CD14-positive monocyte (primary cell): ENCODE results near the gene UGT2B10. TPM values are rescaled to one million over a fixed set of nuclear protein-coding genes. Genes with fewer than 3 reads are reported as not detected.
"Not testable (repeated sequence)": the region's sequence is repeated elsewhere in the genome, so short reads cannot be mapped to it uniquely, and the experiment has no call there.

ENCODE experiments used
- DNase-seq, 3 donors: peaks; one replicate each; pipeline ENCODE4 v3.0.0-alpha.2; 2011 to 2022
- H2AFZ ChIP-seq: 2 replicates; pipeline ENCODE4 v1.6.0; 2012; ENCODE audit warnings: mild to moderate bottlenecking, low read depth, low read length, inconsistent platforms; ENCODE audit not compliant: insufficient read depth, poor library complexity, severe bottlenecking
- H3K27ac ChIP-seq, 2 donors: 1 replicate in 1 of 2; 2 replicates in 1 of 2; pipeline ENCODE4 v1.5.1; 2012 to 2013; ENCODE audit warnings: low read length in 2 of 2, control low read depth in 1 of 2, inconsistent platforms in 1 of 2, low read depth in 1 of 2, mild to moderate bottlenecking in 1 of 2
- H3K27me3 ChIP-seq, 2 donors: one replicate each; pipeline versions ENCODE4 v1.6.0 to v1.6.1; 2011 to 2013; ENCODE audit warnings: low read length in 2 of 2; ENCODE audit not compliant: control insufficient read depth in 2 of 2, insufficient read depth in 2 of 2
- H3K36me3 ChIP-seq, 2 donors: replicated peaks in 1 of 2; 1 replicate in 1 of 2; 2 replicates in 1 of 2; pipeline versions ENCODE4 v1.5.1 to v1.6.1; 2012 to 2013; ENCODE audit warnings: low read length in 2 of 2, control low read depth in 1 of 2, inconsistent platforms in 1 of 2, mild to moderate bottlenecking in 1 of 2; ENCODE audit not compliant: insufficient read depth in 2 of 2, control insufficient read depth in 1 of 2
- H3K4me1 ChIP-seq, 2 donors: 1 replicate in 1 of 2; 2 replicates in 1 of 2; pipeline versions ENCODE4 v1.5.1 to v1.6.1; 2012 to 2013; ENCODE audit warnings: low read length in 2 of 2, control low read depth in 1 of 2, inconsistent platforms in 1 of 2, mild to moderate bottlenecking in 1 of 2, moderate library complexity in 1 of 2; ENCODE audit not compliant: insufficient read depth in 2 of 2, control insufficient read depth in 1 of 2
- H3K4me2 ChIP-seq: replicated peaks from 2 replicates; pipeline ENCODE3; 2012; ENCODE audit warnings: low read length, moderate library complexity, mild to moderate bottlenecking; ENCODE audit not compliant: poor library complexity, severe bottlenecking; ENCODE audit errors: extremely low read depth
- H3K4me3 ChIP-seq, 3 experiments: fragments of 200-600 bp in 1 of 3; sonication (generic) in 1 of 3; replicated peaks in 1 of 3; 1 replicate in 2 of 3; 2 replicates in 1 of 3; pipeline ENCODE4 v1.5.1; 2011 to 2013; ENCODE audit warnings: low read length in 3 of 3, mild to moderate bottlenecking in 3 of 3, control low read depth in 2 of 3, low read depth in 2 of 3, inconsistent platforms in 1 of 3, moderate library complexity in 1 of 3
- H3K79me2 ChIP-seq: 2 replicates; pipeline ENCODE4 v1.6.0; 2012; ENCODE audit warnings: mild to moderate bottlenecking, control low read depth, inconsistent platforms, low read length, moderate library complexity; ENCODE audit not compliant: insufficient read depth
- H3K9ac ChIP-seq: 2 replicates; pipeline ENCODE4 v1.6.0; 2017; ENCODE audit warnings: low read length, mild to moderate bottlenecking; ENCODE audit not compliant: insufficient read depth, poor library complexity, severe bottlenecking
- H3K9me3 ChIP-seq, 2 donors: replicated peaks in 1 of 2; 1 replicate in 1 of 2; 2 replicates in 1 of 2; pipeline versions ENCODE4 v1.5.1 to v1.6.1; 2012 to 2013; ENCODE audit warnings: low read length in 2 of 2, control low read depth in 1 of 2; ENCODE audit not compliant: control insufficient read depth in 1 of 2, insufficient read depth in 1 of 2
- H4K20me1 ChIP-seq: 2 replicates; pipeline ENCODE4 v1.6.0; 2012; ENCODE audit warnings: mild to moderate bottlenecking, low read length, control low read depth, moderate library complexity; ENCODE audit not compliant: insufficient read depth
- H3K27ac Mint-ChIP-seq, 7 donors: one replicate each; pipeline ENCODE4 v1.8.0; 2020; ENCODE audit warnings: mild to moderate bottlenecking in 7 of 7, mixed read lengths in 7 of 7, moderate library complexity in 6 of 7, inconsistent platforms in 2 of 7
- H3K27me3 Mint-ChIP-seq, 3 donors: one replicate each; pipeline ENCODE4 v1.8.0; 2021 to 2022; ENCODE audit warnings: low read depth in 3 of 3, mild to moderate bottlenecking in 3 of 3, mixed read lengths in 3 of 3, moderate library complexity in 3 of 3, inconsistent platforms in 1 of 3
- H3K36me3 Mint-ChIP-seq, 2 donors: one replicate each; pipeline ENCODE4 v1.8.0; 2020; ENCODE audit warnings: mixed read lengths in 2 of 2, inconsistent platforms in 1 of 2, mild to moderate bottlenecking in 1 of 2
- H3K4me1 Mint-ChIP-seq: one replicate; pipeline ENCODE4 v1.8.0; 2020; ENCODE audit warnings: mild to moderate bottlenecking, mixed read lengths
- H3K4me3 Mint-ChIP-seq, 2 donors: one replicate each; pipeline ENCODE4 v1.8.0; 2020; ENCODE audit warnings: mild to moderate bottlenecking in 2 of 2, mixed read lengths in 2 of 2, moderate library complexity in 1 of 2
- H3K9me3 Mint-ChIP-seq, 7 donors: one replicate each; pipeline ENCODE4 v1.8.0; 2020 to 2022; ENCODE audit warnings: mixed read lengths in 7 of 7, mild to moderate bottlenecking in 6 of 7, moderate library complexity in 6 of 7, inconsistent platforms in 2 of 7
- CTCF ChIP-seq: fragments of 200-600 bp; IDR thresholded peaks from one replicate; pipeline ENCODE4 v1.8.0; 2022; ENCODE audit warnings: antibody characterized with exemption, mild to moderate bottlenecking
- WGBS: methylation state at CpG from one replicate; pipeline ENCODE4 v1.1.5; 2013; ENCODE audit warnings: missing lambda C conversion rate; ENCODE audit not compliant: insufficient coverage; 5-methylcytosine and 5-hydroxymethylcytosine counted together
- intact Hi-C, 2 donors: fragments of 100-400 bp; cut with micrococcal nuclease; formaldehyde crosslinking; loops; one replicate each; pipeline versions ENCODE4 v1.15.0 to v1.15.1; 2023
- polyA plus RNA-seq, 3 donors: library from polyadenylated mRNA; depleted of rRNA in 1 of 3; unstranded in 2 of 3; stranded (reverse) in 1 of 3; fragments of 300-500 nt in 2 of 3; fragments of >200 nt in 1 of 3; fragmentation: Illumina TruSeq in 2 of 3; gene quantifications; 1 replicate in 2 of 3; 2 replicates in 1 of 3; pipeline ENCODE4 v1.2.3, GENCODE V29; 2012 to 2021

UGT2B10 gene
- polyA plus RNA-seq, 3 donors = not detected

GRCh38 chr4:68817386-68817785 lies 1.6 kb downstream of the UGT2B10 start:
- H3K4me3 Mint-ChIP-seq = no peak overlapping the region
- no peaks in the 10 kb centered on the region for H3K9me3 Mint-ChIP-seq
- no CpG with 5 or more reads among the region's 2 CpGs for WGBS
- Histone ChIP-seq H3K79me2 (no peaks in the 10 kb centered on the region), H2AFZ (no peak overlapping the region), H3K27ac (no peak overlapping the region), H3K36me3 (no peaks in the 10 kb centered on the region), H3K4me1 (no peaks in the 10 kb centered on the region), H3K9me3 (no peaks in the 10 kb centered on the region), H3K4me3 (no peak overlapping the region), H4K20me1 (no peaks in the 10 kb centered on the region), H3K9ac (no peak overlapping the region), H3K4me2 (no peak overlapping the region), H3K27me3 (no peaks in the 10 kb centered on the region)
- no peaks in the 10 kb centered on the region for H3K36me3 Mint-ChIP-seq
- intact Hi-C loops = no loop called here
- no peak for TF ChIP-seq CTCF
- no peak overlapping the region for H3K27ac Mint-ChIP-seq
- H3K4me1 Mint-ChIP-seq = no peaks in the 10 kb centered on the region
- H3K27me3 Mint-ChIP-seq = no peaks in the 10 kb centered on the region
- DNase-seq = no peak

- H3K27ac ChIP-seq, H3K36me3 Mint-ChIP-seq, H3K27me3 Mint-ChIP-seq, H3K27me3 ChIP-seq, intact Hi-C loops, H3K79me2 ChIP-seq, H3K4me2 ChIP-seq, H2AFZ ChIP-seq, H3K9me3 Mint-ChIP-seq, H3K9me3 ChIP-seq, H3K4me3 Mint-ChIP-seq, H3K27ac Mint-ChIP-seq, H3K9ac ChIP-seq, DNase-seq, H3K4me1 ChIP-seq, H3K36me3 ChIP-seq, H3K4me1 Mint-ChIP-seq, H3K4me3 ChIP-seq, H4K20me1 ChIP-seq: not testable (repeated sequence)
- WGBS = no CpG with 5 or more reads among the region's 3 CpGs
Observed at GRCh38 chr4:68818030-68818462, 2.3 kb downstream of the UGT2B10 start.
